OCI-LY7 (cell line): ENCODE results near the gene VIT. TPM values are rescaled to one million over a fixed set of nuclear protein-coding genes. Genes with fewer than 3 reads are reported as not detected.

ENCODE experiments used
- BruUV-seq: library from RNA; stranded (reverse); fragments of 400-500 nt; replicated peaks from 2 replicates; lab custom pipeline; 2021; lab: Mats Ljungman, UMichigan
- CTCF ChIA-PET: fragments of 300-600 bp; sonication (Branson Sonifier 250); formaldehyde crosslinking; loops from one replicate; lab custom pipeline; 2022; ENCODE audit warnings: antibody characterized with exemption; ENCODE audit not compliant: unreplicated experiment; lab: Charles Lee
- POLR2A ChIA-PET: fragments of 300-600 bp; sonication (Branson Sonifier 250); formaldehyde crosslinking; loops from one replicate; lab custom pipeline; 2022; ENCODE audit warnings: antibody characterized with exemption; lab: Charles Lee
- DNase-seq: peaks from one replicate; pipeline ENCODE4 v3.0.0-alpha.2; 2015; ENCODE audit warnings: low spot score
- H2AFZ ChIP-seq: fragments of 200-600 bp; sonication (generic), shearing (Covaris generic); 2 replicates; pipeline ENCODE4 v1.6.1; 2014; ENCODE audit warnings: mild to moderate bottlenecking, antibody characterized with exemption, low read length, moderate library complexity
- H3K27ac ChIP-seq: fragments of 200-600 bp; sonication (generic); 2 replicates; pipeline ENCODE4 v1.5.1; 2014; ENCODE audit warnings: mixed run types, low read depth, mild to moderate bottlenecking, moderate library complexity, low read length, inconsistent platforms; ENCODE audit not compliant: poor library complexity, severe bottlenecking
- H3K36me3 ChIP-seq: fragments of 200-600 bp; sonication (generic); 2 replicates; pipeline ENCODE4 v1.6.1; 2014; ENCODE audit warnings: mild to moderate bottlenecking, antibody characterized with exemption, low read length, moderate library complexity, mixed read lengths; ENCODE audit not compliant: insufficient read depth
- H3K4me1 ChIP-seq: fragments of 200-600 bp; sonication (generic); 2 replicates; pipeline ENCODE4 v1.5.1; 2014; ENCODE audit warnings: mild to moderate bottlenecking, low read length; ENCODE audit not compliant: insufficient read depth, poor library complexity, severe bottlenecking
- H3K4me2 ChIP-seq: fragments of 200-600 bp; sonication (generic); 2 replicates; pipeline ENCODE4 v1.6.1; 2014; ENCODE audit warnings: mild to moderate bottlenecking, low read length
- H3K4me3 ChIP-seq: fragments of 200-600 bp; sonication (generic); 2 replicates; pipeline ENCODE4 v1.5.1; 2014; ENCODE audit warnings: mild to moderate bottlenecking, low read depth, low read length; ENCODE audit not compliant: poor library complexity, severe bottlenecking
- H3K79me2 ChIP-seq: fragments of 200-600 bp; sonication (generic); 2 replicates; pipeline ENCODE4 v1.6.1; 2016; ENCODE audit warnings: low read depth, mild to moderate bottlenecking, low read length, moderate library complexity, mixed read lengths; ENCODE audit not compliant: insufficient read depth
- H3K9me2 ChIP-seq: fragments of 200-600 bp; sonication (generic); 2 replicates; pipeline ENCODE4 v1.6.1; 2016; ENCODE audit warnings: mild to moderate bottlenecking, low read length, mixed read lengths; ENCODE audit not compliant: insufficient read depth
- H3K9me3 ChIP-seq: fragments of 200-600 bp; sonication (generic); 2 replicates; pipeline ENCODE4 v1.6.1; 2014; ENCODE audit warnings: mild to moderate bottlenecking, mixed run types, low read length, mixed read lengths
- H4K20me1 ChIP-seq: fragments of 200-600 bp; sonication (generic); 2 replicates; pipeline ENCODE4 v1.6.1; 2014; ENCODE audit warnings: mild to moderate bottlenecking, antibody characterized with exemption, low read length, moderate library complexity, mixed read lengths; ENCODE audit not compliant: insufficient read depth
- CTCF ChIP-seq: fragments of 200-600 bp; sonication (generic); conservative IDR thresholded peaks from 2 replicates; pipeline ENCODE4 v1.5.1; 2014; ENCODE audit warnings: mild to moderate bottlenecking, antibody characterized with exemption, low read length, moderate library complexity, mixed read lengths
- EZH2phosphoT487 ChIP-seq: fragments of 200-600 bp; sonication (generic); IDR thresholded peaks from 2 replicates; pipeline ENCODE4 v1.6.1; 2018; ENCODE audit warnings: low read depth, borderline replicate concordance, mild to moderate bottlenecking, mixed run types, antibody characterized with exemption, low read length, moderate library complexity, mixed read lengths
- intact Hi-C: fragments of 100-400 bp; cut with micrococcal nuclease; formaldehyde crosslinking; loops from one replicate; pipeline ENCODE4 v1.10.0; 2022; ENCODE audit not compliant: unreplicated experiment
- total RNA-seq, 2 experiments: library from RNA; depleted of rRNA in 1 of 2; stranded (reverse); fragments of >200 nt in 1 of 2; shearing (Covaris generic) in 1 of 2; gene quantifications; 2 replicates each; pipeline ENCODE4 v1.2.3, GENCODE V29; 2014 to 2022

Gene VIT
- total RNA-seq, 2 experiments from 2014 or later, result not detected

DNA sequence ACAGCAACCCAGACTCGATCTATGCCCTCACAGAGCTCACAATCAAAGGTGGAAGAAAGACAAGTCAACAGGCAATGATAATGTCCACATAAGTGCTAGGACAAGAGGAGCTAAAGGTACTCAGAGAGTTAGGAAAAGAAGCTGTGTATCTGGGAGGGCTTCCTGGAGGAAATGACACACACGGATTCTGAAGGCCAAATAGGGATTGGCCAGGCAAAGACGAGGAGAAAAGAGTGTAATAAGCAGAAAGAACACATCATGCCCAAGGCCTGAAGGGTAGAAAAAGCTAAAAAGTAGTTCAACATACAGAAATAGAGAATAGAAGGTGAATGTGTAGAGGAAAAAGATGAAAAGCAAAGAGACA is 36.1 kb downstream of the VIT start:
- POLR2A ChIA-PET, result no interaction called here
- no peaks in the 10 kb centered on the region for H3K4me1 ChIP-seq
- H4K20me1 ChIP-seq, result no peaks in the 10 kb centered on the region
- no peak for TF ChIP-seq CTCF
- no peak for TF ChIP-seq EZH2phosphoT487
- no peaks in the 10 kb centered on the region for H3K9me2 ChIP-seq
- no peak for DNase-seq
- H2AFZ ChIP-seq, result no peak overlapping the region
- BruUV-seq, result no TSS peak
- no peak overlapping the region for H3K4me2 ChIP-seq
- intact Hi-C loops, result no loop called here
- no peak overlapping the region for H3K27ac ChIP-seq
- H3K9me3 ChIP-seq, result no peaks in the 10 kb centered on the region
- H3K36me3 ChIP-seq, result no peaks in the 10 kb centered on the region
- no peak overlapping the region for H3K4me3 ChIP-seq
- no peaks in the 10 kb centered on the region for H3K79me2 ChIP-seq
- CTCF ChIA-PET, result interaction anchor here (0.6 kb wide), 1 partner anchor 331 kb away, joined by 6 read pairs; no protein-coding TSS in a partner anchor

DNA sequence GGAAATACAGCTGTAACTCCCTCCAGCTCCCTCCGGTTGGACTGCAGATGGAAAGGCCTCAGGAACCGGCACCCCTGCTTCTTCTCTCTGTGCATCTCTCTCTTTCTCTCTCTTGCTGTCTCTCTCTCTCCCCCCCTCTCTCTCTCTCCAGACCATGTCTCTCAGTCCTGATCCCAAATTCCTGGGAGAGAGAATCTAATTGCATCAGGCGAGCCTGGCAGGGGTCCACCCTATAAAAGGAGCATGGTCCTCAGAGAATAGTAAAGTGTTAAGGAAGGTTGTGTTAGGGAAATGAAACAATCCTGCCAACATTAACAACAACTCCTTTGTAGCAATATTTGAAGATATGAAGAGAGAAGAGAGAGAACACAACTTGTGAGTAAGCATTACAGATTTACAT is 36.7 kb downstream of the VIT start:
- Histone ChIP-seq H3K9me3 (no peaks in the 10 kb centered on the region), H4K20me1 (no peaks in the 10 kb centered on the region), H3K27ac (no peak overlapping the region), H3K79me2 (no peaks in the 10 kb centered on the region), H3K36me3 (no peaks in the 10 kb centered on the region), H3K4me2 (no peak overlapping the region), H3K4me1 (no peaks in the 10 kb centered on the region), H2AFZ (no peak overlapping the region), H3K4me3 (no peak overlapping the region), H3K9me2 (no peaks in the 10 kb centered on the region)
- no TSS peak for BruUV-seq
- TF ChIP-seq EZH2phosphoT487 (no peak), CTCF (no peak)
- intact Hi-C loops, result no loop called here
- ChIA-PET CTCF (no interaction called here), POLR2A (no interaction called here)
- DNase-seq, result no peak

- no peak overlapping the region for H3K27ac ChIP-seq
- no peaks in the 10 kb centered on the region for H3K79me2 ChIP-seq
- H3K4me1 ChIP-seq, result no peaks in the 10 kb centered on the region
- H4K20me1 ChIP-seq, result no peaks in the 10 kb centered on the region
- H3K4me2 ChIP-seq, result no peak overlapping the region
- DNase-seq, result no peak
- ChIA-PET CTCF (no interaction called here), POLR2A (no interaction called here)
- no peaks in the 10 kb centered on the region for H3K9me2 ChIP-seq
- BruUV-seq, result no TSS peak
- no peaks in the 10 kb centered on the region for H3K9me3 ChIP-seq
- intact Hi-C loops, result no loop called here
- no peak for TF ChIP-seq EZH2phosphoT487
- no peak overlapping the region for H3K4me3 ChIP-seq
- no peak overlapping the region for H2AFZ ChIP-seq
- H3K36me3 ChIP-seq, result no peaks in the 10 kb centered on the region
These were observed 37.8 kb downstream of the VIT start for GRCh38 chr2:36734304-36734703.
